A549 (cell line): ENCODE results near the gene CCDC85C.
A peak's percentile ranks its signal among the peaks of the same experiment; 100 is the strongest.

Source experiments
- CEBPB ChIP-seq, 2 experiments: fragments of >200 bp in 1 of 2; sonication (Bioruptor Twin) in 1 of 2; formaldehyde crosslinking in 1 of 2; IDR thresholded peaks; 2 replicates each; pipeline ENCODE4 v1.6.1; 2012 to 2016
- CTCF ChIP-seq: fragments of >200 bp; sonication (Bioruptor Twin); formaldehyde crosslinking; IDR thresholded peaks from 3 replicates; pipeline ENCODE4 v1.5.1; 2016

- TF ChIP-seq CTCF (peak; percentile 91), CEBPB (IDR thresholded peaks at IDR 0.05) (no peak)
Observed at GRCh38 chr14:99518441-99519346, 85.3 kb downstream of the CCDC85C start.
